Stimulated activated CD4-positive, alpha-beta T cell treated with anti-CD3 and anti-CD28 coated beads, Interleukin-2, amount 100 ng/mL, for 4 hours (primary cell): ENCODE results near the gene HNRNPH1.
A peak's percentile ranks its signal among the peaks of the same experiment; 100 is the strongest.
"Not testable (repeated sequence)": the region's sequence is repeated elsewhere in the genome, so short reads cannot be mapped to it uniquely, and the experiment has no call there.

Source experiments
- DNase-seq: peaks from one replicate; pipeline ENCODE4 v3.0.0-alpha.2; 2020; ENCODE audit warnings: low read depth

HNRNPH1 gene, protein sequence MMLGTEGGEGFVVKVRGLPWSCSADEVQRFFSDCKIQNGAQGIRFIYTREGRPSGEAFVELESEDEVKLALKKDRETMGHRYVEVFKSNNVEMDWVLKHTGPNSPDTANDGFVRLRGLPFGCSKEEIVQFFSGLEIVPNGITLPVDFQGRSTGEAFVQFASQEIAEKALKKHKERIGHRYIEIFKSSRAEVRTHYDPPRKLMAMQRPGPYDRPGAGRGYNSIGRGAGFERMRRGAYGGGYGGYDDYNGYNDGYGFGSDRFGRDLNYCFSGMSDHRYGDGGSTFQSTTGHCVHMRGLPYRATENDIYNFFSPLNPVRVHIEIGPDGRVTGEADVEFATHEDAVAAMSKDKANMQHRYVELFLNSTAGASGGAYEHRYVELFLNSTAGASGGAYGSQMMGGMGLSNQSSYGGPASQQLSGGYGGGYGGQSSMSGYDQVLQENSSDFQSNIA

DNA sequence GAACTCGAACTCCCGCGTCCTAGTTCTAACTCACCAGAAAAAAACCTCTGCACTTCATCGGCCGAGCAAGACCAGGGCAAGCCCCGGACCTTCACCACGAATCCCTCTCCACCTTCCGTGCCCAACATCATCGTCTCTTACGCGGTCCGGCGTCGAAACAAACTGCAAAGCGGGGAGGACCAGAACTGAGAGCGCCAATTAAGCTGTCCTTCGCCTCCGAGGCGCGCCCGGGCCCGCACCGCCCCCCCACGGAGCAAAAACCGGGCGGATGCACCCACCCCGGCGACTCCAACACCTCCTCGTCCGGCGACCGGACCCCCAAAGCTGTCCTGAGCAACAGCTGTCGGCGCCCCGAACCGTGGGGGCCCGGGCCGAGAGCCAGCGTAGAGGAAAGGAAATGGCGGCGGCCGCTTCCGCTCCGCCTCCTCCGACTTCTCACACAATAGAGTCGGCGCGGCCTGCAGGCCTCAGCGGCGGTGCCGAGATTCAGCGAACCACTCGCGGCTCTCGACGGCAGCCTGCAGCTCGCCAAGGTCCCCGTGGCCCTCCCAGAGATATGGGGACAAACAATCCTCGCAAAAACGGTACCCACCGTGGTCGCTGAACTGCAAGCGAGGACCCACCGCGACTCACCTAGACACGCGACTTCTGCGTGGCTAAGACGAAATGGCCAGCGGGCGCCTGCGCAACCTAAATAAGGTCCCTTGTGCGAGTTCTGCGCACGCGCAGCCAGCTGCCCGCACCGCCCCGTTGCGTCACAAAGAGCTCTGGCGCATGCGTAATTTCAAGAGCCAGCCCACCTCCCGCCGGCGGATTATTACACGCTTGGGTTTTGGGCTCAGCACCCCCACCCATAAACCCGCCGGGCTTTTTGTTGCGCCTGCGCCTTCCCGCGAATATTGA, at the start of gene HNRNPH1:
HNRNPH1 (minus strand) TSS at position 669 of the 903 bp plus-strand sequence; CDS start at position 131, 538 bp downstream.
- DNase-seq, result peak; percentile 98

DNA sequence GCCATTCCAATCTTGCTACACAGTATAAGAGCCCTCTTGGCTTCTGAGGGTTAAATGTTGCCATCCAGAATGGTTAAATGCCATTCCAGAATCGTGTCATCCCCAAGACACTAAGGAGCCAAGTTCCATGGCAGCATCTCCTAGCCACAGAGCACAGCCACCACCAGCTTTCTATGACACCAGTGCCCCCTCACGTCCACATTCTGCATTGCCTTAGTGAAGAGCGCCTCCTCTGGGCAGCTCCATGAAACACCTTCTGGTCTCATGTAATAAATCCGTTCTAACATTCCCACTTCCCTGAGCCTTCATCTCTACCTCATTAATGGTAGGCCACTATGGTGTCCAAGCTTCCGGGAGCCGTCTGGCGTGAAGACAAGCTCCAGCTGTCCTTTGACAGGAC, 44.9 kb upstream of the HNRNPH1 start:
- DNase-seq, result no peak

DNA sequence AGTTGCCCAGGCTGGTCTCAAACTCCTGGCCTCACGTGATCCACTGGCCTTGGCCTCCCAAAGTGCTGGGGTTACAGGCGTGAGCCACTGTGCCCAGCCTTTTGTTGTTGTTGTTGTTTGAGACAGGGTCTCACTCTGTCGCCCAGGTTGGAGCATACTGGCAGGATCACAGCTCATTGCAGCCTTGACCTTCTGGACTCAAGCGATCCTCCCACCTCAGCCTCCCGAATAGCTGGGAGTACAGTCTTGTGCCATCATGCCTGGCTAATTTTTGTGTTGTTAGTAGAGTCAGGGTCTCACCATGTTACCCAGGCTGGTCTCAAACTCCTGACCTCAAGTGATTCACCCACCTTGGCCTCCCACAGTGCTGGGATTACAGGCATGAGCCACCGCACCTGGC, 38.2 kb upstream of the HNRNPH1 start:
- not testable (repeated sequence) for DNase-seq

DNA sequence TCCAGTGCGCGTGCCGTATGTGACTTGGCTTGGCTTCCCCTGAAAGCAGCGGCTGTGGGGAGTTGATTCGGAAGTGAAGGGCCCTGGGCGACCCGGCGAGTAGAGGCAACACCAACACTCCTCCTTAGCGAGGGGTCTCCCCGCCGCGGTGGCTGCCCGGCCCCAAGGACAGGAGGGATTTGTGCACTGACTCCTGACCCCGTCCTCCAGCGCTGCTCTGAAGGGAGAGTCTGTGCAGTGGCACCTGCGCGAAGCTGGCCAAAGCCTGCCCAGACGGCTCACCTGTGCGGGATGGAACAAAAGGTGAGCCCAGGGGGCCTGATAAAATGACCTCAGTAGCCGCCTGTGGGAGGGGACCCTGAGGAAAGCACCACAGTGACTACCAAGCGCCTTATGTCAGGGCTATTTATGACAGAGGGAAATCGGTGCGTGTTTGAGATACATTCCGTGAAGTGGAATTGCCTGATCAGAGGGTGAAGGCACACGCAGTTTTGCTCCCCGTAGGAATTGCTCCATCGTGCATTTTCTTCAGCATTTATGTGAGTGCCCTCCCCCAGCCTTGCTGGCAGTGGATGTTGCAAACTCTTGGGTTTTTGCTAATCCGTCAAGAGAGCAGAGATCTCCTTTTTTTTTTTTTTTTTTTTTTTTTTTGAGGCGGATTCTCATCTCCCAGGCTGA, 34.8 kb upstream of the HNRNPH1 start:
- DNase-seq, result not testable (repeated sequence)

DNA sequence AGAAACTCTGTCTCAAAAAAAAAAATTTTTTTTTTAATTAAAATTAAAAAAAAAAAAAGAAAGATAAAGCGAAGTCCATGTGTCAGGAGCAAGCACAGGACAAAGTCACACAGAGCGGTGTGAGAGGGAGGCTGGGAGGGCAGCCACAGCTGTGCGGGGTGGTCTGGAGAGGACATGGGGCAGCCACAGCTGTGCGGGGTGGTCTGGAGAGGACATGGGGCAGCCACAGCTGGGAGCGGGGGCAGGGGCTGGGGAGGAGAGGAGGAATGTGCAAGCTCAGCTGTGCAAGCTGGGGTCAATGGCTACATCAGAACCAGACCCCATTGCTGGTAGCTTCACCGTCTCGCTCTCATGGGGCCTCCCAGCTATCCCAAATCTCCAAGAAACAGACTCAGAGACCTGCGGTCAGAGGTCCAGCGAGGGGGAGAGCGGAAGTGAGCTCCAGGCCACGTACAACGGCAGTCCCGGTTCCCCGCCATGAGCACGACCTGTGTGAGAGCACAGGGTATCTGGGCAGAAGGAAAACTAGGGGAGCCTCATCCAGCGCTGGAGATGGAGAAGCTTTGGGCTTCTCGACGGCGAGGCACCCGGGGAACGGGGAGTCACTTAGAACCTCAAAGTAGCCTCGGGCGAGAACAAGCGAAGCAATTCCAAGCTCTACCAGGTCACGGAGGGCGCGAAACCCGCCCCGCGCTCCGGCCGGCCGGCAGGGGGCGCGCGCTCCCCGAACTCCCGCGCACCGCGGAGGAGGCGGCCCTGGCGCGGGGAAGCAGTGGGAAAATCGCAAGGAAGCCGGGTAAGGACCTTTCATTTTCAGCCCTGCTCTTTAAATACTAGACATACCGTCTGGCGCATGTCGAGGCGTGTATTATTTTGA, 34.1 kb upstream of the HNRNPH1 start:
- DNase-seq, result not testable (repeated sequence)

DNA sequence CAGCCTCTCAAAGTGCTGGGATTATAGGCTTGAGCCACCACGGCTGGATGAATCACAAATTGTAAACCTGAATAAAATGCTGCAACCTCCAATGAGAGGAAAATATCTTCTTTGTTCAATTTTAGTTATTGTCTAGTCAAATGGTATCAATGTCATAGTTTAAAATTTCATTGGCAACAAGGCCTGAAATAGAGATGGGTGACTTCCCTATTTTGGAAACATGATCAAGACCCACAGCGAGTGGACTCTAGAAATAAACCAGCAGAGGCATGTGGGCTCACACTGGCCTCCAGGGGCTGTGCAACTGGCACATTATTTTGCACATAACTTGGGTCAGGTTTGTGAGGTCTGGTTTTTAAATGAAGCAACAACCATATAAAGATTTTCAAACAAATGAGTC, 29.7 kb upstream of the HNRNPH1 start:
- not testable (repeated sequence) for DNase-seq

DNA sequence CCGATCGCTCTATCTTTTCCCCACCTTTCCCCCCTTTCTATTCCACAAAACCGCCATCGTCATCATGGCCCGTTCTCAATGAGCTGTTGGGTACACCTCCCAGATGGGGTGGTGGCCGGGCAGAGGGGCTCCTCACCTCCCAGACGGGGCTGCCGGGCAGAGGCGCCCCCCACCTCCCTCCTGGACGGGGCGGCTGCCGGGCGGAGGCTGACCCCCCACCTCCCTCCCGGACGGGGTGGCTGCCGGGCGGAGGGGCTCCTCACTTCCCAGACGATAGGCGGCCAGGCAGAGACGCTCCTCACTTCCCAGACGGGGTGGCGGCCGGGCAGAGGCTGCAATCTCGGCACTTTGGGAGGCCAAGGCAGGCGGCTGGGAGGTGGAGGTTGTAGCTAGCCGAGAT, 26.8 kb upstream of the HNRNPH1 start:
- DNase-seq, result not testable (repeated sequence)

DNA sequence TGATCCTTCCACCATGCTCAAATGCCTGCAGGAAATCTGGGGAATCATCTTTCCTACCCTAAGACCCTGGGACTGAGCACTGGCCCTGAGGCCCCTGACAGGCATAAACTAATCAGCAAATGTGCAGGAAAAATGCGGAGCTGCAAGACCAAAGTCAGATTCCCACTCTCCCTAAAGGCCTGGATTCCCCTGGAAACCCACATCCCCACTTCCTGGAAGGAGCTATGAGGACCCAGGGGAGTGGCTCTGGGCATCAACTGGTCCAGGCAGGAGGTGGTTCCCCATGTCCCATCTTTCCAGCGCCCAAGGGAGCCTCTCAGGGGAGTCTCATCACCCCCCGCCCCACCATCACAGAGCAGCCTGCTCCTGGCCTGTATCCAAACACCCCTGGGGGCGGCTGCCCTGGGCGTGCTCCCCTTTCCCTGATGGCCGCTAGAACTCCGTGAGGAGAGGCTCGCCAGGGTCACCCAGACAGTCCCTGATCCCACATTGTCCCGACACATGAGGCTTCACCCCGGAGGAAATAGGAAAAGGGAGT, 25.8 kb upstream of the HNRNPH1 start:
- not testable (repeated sequence) for DNase-seq

DNA sequence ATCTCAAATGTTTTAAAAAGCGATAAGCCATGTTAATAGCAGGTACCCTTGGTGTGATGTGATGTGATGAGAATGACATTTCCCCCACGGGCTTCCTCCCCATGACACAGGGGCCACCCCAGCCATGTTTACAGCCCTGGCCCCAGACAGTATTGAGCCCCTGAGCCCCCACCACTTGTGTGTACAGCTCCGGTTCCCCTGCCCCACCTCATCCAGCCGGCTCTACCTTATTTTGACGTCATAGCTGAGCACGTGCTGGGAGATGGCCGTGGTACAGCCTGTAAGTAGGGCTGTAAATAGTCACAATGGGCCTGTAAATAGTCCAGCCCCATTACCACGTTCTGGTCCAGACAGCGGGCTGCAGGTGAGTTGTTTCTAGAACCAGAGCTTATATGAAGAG, 24.9 kb upstream of the HNRNPH1 start:
- no peak for DNase-seq

DNA sequence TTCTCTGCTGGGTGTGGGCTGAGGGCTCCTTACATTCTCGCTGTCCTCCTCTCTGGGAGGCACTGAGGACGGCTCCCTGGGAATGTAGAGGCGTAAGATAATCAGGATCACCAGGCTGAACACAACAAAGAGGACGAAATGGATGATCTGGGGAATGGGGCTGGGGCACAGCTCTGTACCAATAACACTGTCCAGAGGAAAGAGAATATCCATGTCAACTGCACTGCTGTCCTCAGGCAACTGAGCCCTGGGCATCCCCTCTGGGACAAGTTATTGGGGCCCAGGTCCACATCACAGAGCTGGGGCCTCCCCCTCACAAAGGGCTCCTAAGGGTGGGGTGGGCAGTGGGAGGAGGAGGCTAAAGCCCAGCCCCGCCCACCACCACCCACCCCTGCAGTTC, 21.3 kb upstream of the HNRNPH1 start:
- DNase-seq, result not testable (repeated sequence)

DNA sequence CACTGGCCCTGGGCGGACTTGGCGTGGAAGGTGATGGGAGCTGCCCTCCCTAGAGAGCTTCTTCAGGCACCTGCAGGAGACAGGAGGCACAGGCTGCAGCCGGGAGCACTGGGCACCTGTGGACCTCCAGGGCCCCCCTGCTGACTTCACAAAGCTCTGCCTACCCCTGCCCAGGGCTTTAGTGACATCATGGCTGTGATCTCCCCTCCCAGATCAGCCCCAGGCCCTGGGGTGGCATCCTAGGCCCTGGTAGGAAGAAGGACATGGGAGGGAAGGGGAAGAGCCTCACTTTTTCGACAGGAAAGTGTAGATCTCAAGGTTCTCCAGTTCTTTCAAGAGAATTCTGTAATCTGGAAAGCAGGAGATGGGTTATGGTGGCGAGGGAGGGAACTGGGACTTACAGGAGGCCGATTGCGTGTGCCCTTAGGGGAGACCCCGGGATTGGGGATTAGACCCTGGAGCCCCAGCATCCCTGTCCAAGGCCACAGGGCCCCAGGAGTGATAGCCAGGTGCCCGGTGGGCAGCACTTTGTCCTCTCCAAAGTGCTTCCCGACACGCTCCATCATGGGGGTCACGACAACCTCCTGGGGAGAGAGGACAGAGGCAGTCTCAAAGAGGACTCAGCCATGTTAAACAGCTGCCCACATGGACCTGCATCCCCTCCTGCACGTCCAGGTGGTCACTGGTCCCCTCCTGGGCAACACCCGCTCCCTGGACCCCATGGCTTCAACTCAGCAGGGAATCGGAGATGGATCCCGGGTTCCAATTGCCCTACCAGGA, 19.9 kb upstream of the HNRNPH1 start:
- not testable (repeated sequence) for DNase-seq

DNA sequence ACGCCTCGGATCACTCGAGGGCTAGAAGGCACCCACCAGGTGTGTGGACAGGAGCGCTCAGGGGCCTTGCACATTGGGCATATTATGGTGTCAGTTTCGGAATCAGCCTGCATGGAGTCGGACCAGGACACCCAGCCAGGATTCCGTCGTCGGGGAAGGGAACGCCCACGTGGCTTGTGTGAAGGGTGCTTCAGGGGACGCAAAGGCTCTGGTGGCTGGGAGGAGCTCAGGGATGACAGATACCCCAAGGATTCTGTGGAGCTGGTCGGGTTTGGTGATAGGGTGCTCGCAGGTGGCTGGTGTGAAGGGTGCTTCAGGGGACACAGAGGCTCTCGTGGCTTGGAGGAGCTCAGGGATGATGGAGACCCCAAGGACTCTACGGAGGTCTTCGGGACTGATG, 19.2 kb upstream of the HNRNPH1 start:
- not testable (repeated sequence) for DNase-seq

DNA sequence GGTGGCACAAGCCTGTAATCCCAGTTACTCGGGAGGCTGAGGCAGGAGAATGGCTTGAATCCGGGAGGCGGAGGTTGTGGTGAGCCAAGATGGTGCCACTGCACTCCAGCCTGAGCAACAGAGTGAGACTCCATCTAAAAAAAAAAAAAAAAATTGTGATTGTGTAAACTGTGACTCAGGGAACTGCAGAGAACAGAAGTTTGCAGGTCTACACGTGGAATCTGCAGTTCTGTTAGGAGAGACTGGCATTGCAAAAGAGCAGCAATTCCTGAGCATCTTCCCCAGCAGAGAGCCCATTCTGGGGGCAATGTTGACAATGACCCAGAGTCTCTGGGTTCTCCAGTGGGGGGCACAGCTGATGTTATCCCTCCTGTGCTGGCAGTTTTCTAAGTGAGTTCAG, 18.3 kb upstream of the HNRNPH1 start:
- DNase-seq, result not testable (repeated sequence)

DNA sequence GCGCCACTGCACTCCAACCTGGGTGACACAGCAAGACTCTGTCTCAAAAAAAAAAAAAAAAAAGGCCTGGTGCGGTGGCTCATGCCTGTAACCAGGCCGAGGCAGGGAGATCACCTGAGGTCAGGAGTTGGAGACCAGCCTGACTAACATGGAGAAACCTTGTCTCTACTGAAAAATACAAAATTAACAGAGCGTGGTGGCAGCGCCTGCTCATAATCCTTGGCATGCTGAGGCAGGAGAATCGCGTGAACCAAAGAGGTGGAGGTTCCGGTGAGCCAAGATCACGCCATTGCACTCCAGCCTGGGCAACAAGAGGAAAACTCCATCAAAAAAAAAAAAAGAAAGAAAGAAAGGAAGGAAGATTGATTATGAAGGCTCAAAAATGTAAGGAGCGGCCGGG, 15.8 kb upstream of the HNRNPH1 start:
- not testable (repeated sequence) for DNase-seq

DNA sequence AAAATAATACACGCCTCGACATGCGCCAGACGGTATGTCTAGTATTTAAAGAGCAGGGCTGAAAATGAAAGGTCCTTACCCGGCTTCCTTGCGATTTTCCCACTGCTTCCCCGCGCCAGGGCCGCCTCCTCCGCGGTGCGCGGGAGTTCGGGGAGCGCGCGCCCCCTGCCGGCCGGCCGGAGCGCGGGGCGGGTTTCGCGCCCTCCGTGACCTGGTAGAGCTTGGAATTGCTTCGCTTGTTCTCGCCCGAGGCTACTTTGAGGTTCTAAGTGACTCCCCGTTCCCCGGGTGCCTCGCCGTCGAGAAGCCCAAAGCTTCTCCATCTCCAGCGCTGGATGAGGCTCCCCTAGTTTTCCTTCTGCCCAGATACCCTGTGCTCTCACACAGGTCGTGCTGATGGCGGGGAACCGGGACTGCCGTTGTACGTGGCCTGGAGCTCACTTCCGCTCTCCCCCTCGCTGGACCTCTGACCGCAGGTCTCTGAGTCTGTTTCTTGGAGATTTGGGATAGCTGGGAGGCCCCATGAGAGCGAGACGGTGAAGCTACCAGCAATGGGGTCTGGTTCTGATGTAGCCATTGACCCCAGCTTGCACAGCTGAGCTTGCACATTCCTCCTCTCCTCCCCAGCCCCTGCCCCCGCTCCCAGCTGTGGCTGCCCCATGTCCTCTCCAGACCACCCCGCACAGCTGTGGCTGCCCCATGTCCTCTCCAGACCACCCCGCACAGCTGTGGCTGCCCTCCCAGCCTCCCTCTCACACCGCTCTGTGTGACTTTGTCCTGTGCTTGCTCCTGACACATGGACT, 11.1 kb upstream of the HNRNPH1 start:
- DNase-seq, result not testable (repeated sequence)

DNA sequence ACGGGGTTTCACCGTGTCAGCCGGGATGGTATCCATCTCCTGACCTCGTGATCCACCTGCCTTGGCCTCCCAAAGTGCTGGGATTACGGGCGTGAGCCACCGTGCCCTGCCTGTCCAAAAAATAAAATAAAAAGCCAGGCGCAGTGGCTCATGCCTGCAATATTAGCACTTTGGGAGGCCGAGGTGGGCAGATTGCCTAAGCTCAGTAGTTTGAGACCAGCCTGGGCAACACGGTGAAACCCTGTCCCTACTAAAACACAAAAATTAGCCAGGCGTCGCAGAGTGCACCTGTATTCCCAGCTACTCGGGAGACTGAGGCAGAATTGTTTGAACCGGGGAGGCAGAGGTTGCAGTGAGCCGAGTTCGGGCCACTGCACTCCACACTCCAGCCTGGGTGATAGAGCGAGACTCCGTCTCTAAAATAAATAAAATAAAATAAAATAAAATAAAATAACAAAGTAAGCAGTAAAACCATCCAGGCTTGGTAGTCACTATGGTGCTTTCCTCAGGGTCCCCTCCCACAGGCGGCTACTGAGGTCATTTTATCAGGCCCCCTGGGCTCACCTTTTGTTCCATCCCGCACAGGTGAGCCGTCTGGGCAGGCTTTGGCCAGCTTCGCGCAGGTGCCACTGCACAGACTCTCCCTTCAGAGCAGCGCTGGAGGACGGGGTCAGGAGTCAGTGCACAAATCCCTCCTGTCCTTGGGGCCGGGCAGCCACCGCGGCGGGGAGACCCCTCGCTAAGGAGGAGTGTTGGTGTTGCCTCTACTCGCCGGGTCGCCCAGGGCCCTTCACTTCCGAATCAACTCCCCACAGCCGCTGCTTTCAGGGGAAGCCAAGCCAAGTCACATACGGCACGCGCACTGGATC, 10.3 kb upstream of the HNRNPH1 start:
- not testable (repeated sequence) for DNase-seq

DNA sequence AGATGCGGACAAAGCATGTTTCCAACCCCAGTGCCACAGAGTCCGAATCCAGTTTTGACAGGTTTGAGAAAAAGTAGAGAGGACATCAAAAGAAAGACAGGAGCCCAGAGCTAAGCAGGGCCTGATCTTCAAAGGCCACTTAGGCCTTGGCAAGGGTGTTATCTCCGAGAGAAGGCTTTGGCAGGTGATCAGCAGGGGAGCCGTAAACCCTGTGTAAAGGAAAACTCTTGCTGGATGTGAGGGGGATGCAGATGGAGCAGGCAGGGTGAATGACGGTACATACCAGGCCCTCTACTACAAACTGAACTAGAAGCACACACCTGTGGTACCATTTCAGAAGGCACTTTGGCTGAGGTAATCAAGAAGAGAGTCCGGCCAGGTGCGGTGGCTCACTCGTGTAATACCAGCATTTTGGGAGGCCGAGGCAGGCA, 1.4 kb upstream of the HNRNPH1 start:
- no peak for DNase-seq
